OCI-M2 (cell line): ENCODE results near the gene TRDMT1.

Experiments used
- DNase-seq: peaks from one replicate; lab custom pipeline; 2025; ENCODE audit not compliant: unreplicated experiment; lab: John Stamatoyannopoulos, UW

The TRDMT1 gene

GRCh38 chr10:17232276-17232960 lies 30.9 kb upstream of the TRDMT1 start:
- DNase-seq, result no peak

- DNase-seq, result no peak
Observed at GRCh38 chr10:17231788-17232187, 30.3 kb upstream of the TRDMT1 start.

GRCh38 chr10:17229967-17230682 lies 28.7 kb upstream of the TRDMT1 start:
- DNase-seq, result no peak

GRCh38 chr10:17229717-17229966 lies 28.2 kb upstream of the TRDMT1 start:
- no peak for DNase-seq

GRCh38 chr10:17229016-17229716 lies 27.7 kb upstream of the TRDMT1 start:
- DNase-seq, result no peak

- no peak for DNase-seq
Observed at GRCh38 chr10:17228091-17229015, 26.9 kb upstream of the TRDMT1 start, which contains the start of gene VIM. TSS of gene VIM (plus strand) at chr10:17228241. CDS start at chr10:17229423, 1,182 bp downstream.

- DNase-seq, result no peak
Observed at GRCh38 chr10:17227367-17228090, 26.1 kb upstream of the TRDMT1 start.

GRCh38 chr10:17226891-17227303 lies 25.4 kb upstream of the TRDMT1 start:
- DNase-seq, result no peak

- no peak for DNase-seq
Observed at GRCh38 chr10:17225808-17226207, 24.3 kb upstream of the TRDMT1 start.

GRCh38 chr10:17222329-17222728 lies 20.9 kb upstream of the TRDMT1 start:
- DNase-seq, result no peak

GRCh38 chr10:17220652-17221100 lies 19.2 kb upstream of the TRDMT1 start:
- DNase-seq, result no peak

- DNase-seq, result no peak
Observed at GRCh38 chr10:17219024-17219423, 17.6 kb upstream of the TRDMT1 start.

- no peak for DNase-seq
Observed at GRCh38 chr10:17217631-17218232, 16.3 kb upstream of the TRDMT1 start.

GRCh38 chr10:17216901-17217395 lies 15.5 kb upstream of the TRDMT1 start:
- no peak for DNase-seq

GRCh38 chr10:17216217-17216900 lies 14.9 kb upstream of the TRDMT1 start:
- DNase-seq, result no peak

GRCh38 chr10:17215782-17216122 lies 14.3 kb upstream of the TRDMT1 start:
- no peak for DNase-seq

GRCh38 chr10:17214971-17215781 lies 13.7 kb upstream of the TRDMT1 start:
- no peak for DNase-seq

GRCh38 chr10:17214526-17214925 lies 13.1 kb upstream of the TRDMT1 start:
- DNase-seq, result no peak
